T-helper 1 cell treated with Interleukin-12 subunit alpha and Interleukin-12 subunit beta and Interleukin-4 antibody, amounts not matched to agents 30 ng/mL and 1 ng/mL, for 36 hours (primary cell): ENCODE results near the gene ECHS1. TPM values are rescaled to one million over a fixed set of nuclear protein-coding genes. Genes with fewer than 3 reads are reported as not detected.
"Not testable (repeated sequence)": the region's sequence is repeated elsewhere in the genome, so short reads cannot be mapped to it uniquely, and the experiment has no call there.

Source experiments
- intact Hi-C: fragments of 100-400 bp; cut with micrococcal nuclease; formaldehyde crosslinking; loops from one replicate; pipeline ENCODE4 v1.15.1; 2024
- total RNA-seq: library from RNA; stranded (reverse); gene quantifications from 2 replicates; pipeline ENCODE4 v1.2.3, GENCODE V29; 2022

Gene ECHS1
- total RNA-seq = 37.6 and 40.4 TPM in 2 replicates

GRCh38 chr10:133373174-133374090 is at the start of gene ECHS1:
Gene ECHS1, minus strand, starts transcription at chr10:133373354. Its CDS starts 21 bp downstream, at chr10:133373333.
- intact Hi-C loops = loop anchor here (1.0 to 10.0 kb wide), 8 partner anchors 15 to 919 kb away; partner anchors contain the start of genes ADAM8, FUOM and MTG1

GRCh38 chr10:133422223-133422806 is 49.2 kb upstream of the ECHS1 start:
- intact Hi-C loops = no loop called here

GRCh38 chr10:133421336-133422222 is 48.4 kb upstream of the ECHS1 start:
- intact Hi-C loops = no loop called here

- intact Hi-C loops = no loop called here
Observed at GRCh38 chr10:133420579-133420978, 47.4 kb upstream of the ECHS1 start.

- intact Hi-C loops = no loop called here
Observed at GRCh38 chr10:133420028-133420427, 46.9 kb upstream of the ECHS1 start.

GRCh38 chr10:133419211-133419950 is 46.2 kb upstream of the ECHS1 start:
- intact Hi-C loops = no loop called here

GRCh38 chr10:133418289-133418993 is 45.3 kb upstream of the ECHS1 start:
- intact Hi-C loops = no loop called here

- intact Hi-C loops = no loop called here
Observed at GRCh38 chr10:133415752-133416151, 42.6 kb upstream of the ECHS1 start.

- intact Hi-C loops = not testable (repeated sequence)
Observed at GRCh38 chr10:133414401-133414800, 41.2 kb upstream of the ECHS1 start.

GRCh38 chr10:133412381-133412711 is 39.2 kb upstream of the ECHS1 start:
- intact Hi-C loops = no loop called here

GRCh38 chr10:133411523-133412380 is 38.6 kb upstream of the ECHS1 start:
- intact Hi-C loops = no loop called here

GRCh38 chr10:133405844-133406527 is 32.8 kb upstream of the ECHS1 start:
- intact Hi-C loops = no loop called here

- intact Hi-C loops = no loop called here
Observed at GRCh38 chr10:133405272-133405671, 32.1 kb upstream of the ECHS1 start.

- intact Hi-C loops = no loop called here
Observed at GRCh38 chr10:133403784-133404183, 30.6 kb upstream of the ECHS1 start.

- intact Hi-C loops = no loop called here
Observed at GRCh38 chr10:133403359-133403758, 30.2 kb upstream of the ECHS1 start.

GRCh38 chr10:133401981-133402725 is 29.0 kb upstream of the ECHS1 start:
- intact Hi-C loops = loop anchor here (1.0 kb wide), 1 partner anchor 12 kb away; no protein-coding TSS in a partner anchor

- intact Hi-C loops = loop anchor here (1.0 kb wide), 1 partner anchor 11 kb away; no protein-coding TSS in a partner anchor
Observed at GRCh38 chr10:133401500-133401899, 28.3 kb upstream of the ECHS1 start.
